H1 (cell line): ENCODE measurements around the gene SNRK. TPM values are rescaled to one million over a fixed set of nuclear protein-coding genes. Genes with fewer than 3 reads are reported as not detected.

Experiments used
- CTCF ChIA-PET: fragments of 300-600 bp; sonication (Branson Sonifier 250); formaldehyde crosslinking; loops from one replicate; lab custom pipeline; 2021; ENCODE audit not compliant: partially characterized antibody; lab: Charles Lee
- POLR2A ChIA-PET: fragments of 300-600 bp; sonication (Branson Sonifier 250); formaldehyde crosslinking; loops from one replicate; lab custom pipeline; 2021; ENCODE audit warnings: inconsistent platforms; ENCODE audit not compliant: partially characterized antibody; lab: Charles Lee
- DNase-seq, 2 experiments: peaks; one replicate each; pipeline versions ENCODE4 v3.0.0 to v3.0.0-alpha.2; 2010 to 2022; ENCODE audit warnings: low spot score in 2 of 2, low read depth in 1 of 2, mixed read lengths in 1 of 2
- FAIRE-seq: peaks from 2 replicates; lab custom pipeline; 2011; peaks lifted over from hg19 to GRCh38; lab: Jason Lieb, UNC
- H2AFZ ChIP-seq: 2 replicates; pipeline ENCODE4 v1.8.1; 2012; ENCODE audit warnings: low read length, inconsistent platforms
- H2AK5ac ChIP-seq: 2 replicates; pipeline ENCODE4 v1.6.1; 2013; ENCODE audit warnings: low read depth, low read length
- H2BK120ac ChIP-seq: replicated peaks from 2 replicates; pipeline ENCODE3; 2013; ENCODE audit warnings: low read depth, low read length, inconsistent platforms
- H2BK12ac ChIP-seq: 2 replicates; pipeline ENCODE4 v1.6.1; 2013; ENCODE audit warnings: low read depth, low read length
- H2BK15ac ChIP-seq: 2 replicates; pipeline ENCODE4 v1.6.1; 2013; ENCODE audit warnings: low read length
- H2BK20ac ChIP-seq: 2 replicates; pipeline ENCODE4 v1.6.1; 2013; ENCODE audit warnings: low read length
- H2BK5ac ChIP-seq: 2 replicates; pipeline ENCODE4 v1.6.1; 2013; ENCODE audit warnings: low read depth, low read length
- H3K14ac ChIP-seq: 2 replicates; pipeline ENCODE4 v1.6.1; 2013; ENCODE audit warnings: inconsistent platforms; ENCODE audit not compliant: insufficient read length
- H3K18ac ChIP-seq: 2 replicates; pipeline ENCODE4 v1.6.1; 2013; ENCODE audit warnings: low read length; ENCODE audit errors: extremely low read depth
- H3K23ac ChIP-seq: 2 replicates; pipeline ENCODE4 v1.6.1; 2013; ENCODE audit warnings: inconsistent platforms; ENCODE audit not compliant: insufficient read length
- H3K23me2 ChIP-seq: 2 replicates; pipeline ENCODE4 v1.6.1; 2013; ENCODE audit warnings: low read depth, low read length
- H3K27ac ChIP-seq: 2 replicates; pipeline ENCODE4 v1.6.1; 2011; ENCODE audit warnings: low read depth, low read length, inconsistent platforms
- H3K27me3 ChIP-seq, 4 experiments: replicated peaks in 1 of 4; 1 replicate in 1 of 4; 2 replicates in 3 of 4; pipeline versions ENCODE4 v1.6.1 to v1.8.1; 2011 to 2013; ENCODE audit warnings: low read length in 3 of 4, mild to moderate bottlenecking in 3 of 4, inconsistent platforms in 2 of 4, mixed read lengths in 2 of 4, moderate library complexity in 1 of 4; ENCODE audit not compliant: control insufficient read depth in 3 of 4, insufficient read depth in 3 of 4; ENCODE audit errors: extremely low read depth in 1 of 4
- H3K36me3 ChIP-seq, 4 experiments: 2 replicates each; pipeline versions ENCODE4 v1.6.1 to v1.8.1; 2011 to 2013; ENCODE audit warnings: mild to moderate bottlenecking in 4 of 4, low read length in 3 of 4, moderate library complexity in 2 of 4, control low read depth in 1 of 4, inconsistent platforms in 1 of 4; ENCODE audit not compliant: insufficient read depth in 4 of 4, control insufficient read depth in 2 of 4
- H3K4ac ChIP-seq: replicated peaks from 2 replicates; pipeline ENCODE3; 2013; ENCODE audit warnings: low read length, low read depth, mixed read lengths, inconsistent platforms; ENCODE audit not compliant: insufficient read length
- H3K4me1 ChIP-seq, 4 experiments: replicated peaks in 1 of 4; 1 replicate in 1 of 4; 2 replicates in 3 of 4; pipeline versions ENCODE4 v1.6.1 to v1.8.1; 2011 to 2013; ENCODE audit warnings: low read length in 3 of 4, inconsistent platforms in 2 of 4, mixed read lengths in 1 of 4; ENCODE audit not compliant: insufficient read depth in 4 of 4, control insufficient read depth in 3 of 4
- H3K4me2 ChIP-seq, 2 experiments: 2 replicates each; pipeline versions ENCODE4 v1.6.1 to v1.8.1; 2011 to 2013; ENCODE audit warnings: low read depth in 2 of 2, low read length in 2 of 2, control low read depth in 1 of 2, inconsistent platforms in 1 of 2, mild to moderate bottlenecking in 1 of 2; ENCODE audit not compliant: insufficient read depth in 1 of 2
- H3K4me3 ChIP-seq, 4 experiments: fragments of 200-600, 300-600 bp in 1 of 4; sonication (generic), shearing (Covaris generic), sonication (Bioruptor Twin) in 1 of 4; 2 replicates each; pipeline versions ENCODE4 v1.5.1 to v1.8.1; 2011 to 2016; ENCODE audit warnings: low read length in 4 of 4, low read depth in 3 of 4, control low read depth in 2 of 4, inconsistent platforms in 2 of 4, mild to moderate bottlenecking in 2 of 4, mixed read lengths in 1 of 4, moderate library complexity in 1 of 4; ENCODE audit not compliant: insufficient read depth in 2 of 4; ENCODE audit errors: extremely low read depth in 1 of 4
- H3K56ac ChIP-seq: replicated peaks from 2 replicates; pipeline ENCODE3; 2013; ENCODE audit warnings: low read depth, mild to moderate bottlenecking, mixed read lengths, low read length, inconsistent platforms; ENCODE audit not compliant: insufficient read length
- H3K79me1 ChIP-seq: 2 replicates; pipeline ENCODE4 v1.6.1; 2013; ENCODE audit warnings: low read depth, low read length, control low read depth
- H3K79me2 ChIP-seq, 2 experiments: 2 replicates each; pipeline versions ENCODE4 v1.6.1 to v1.8.1; 2012 to 2013; ENCODE audit warnings: low read length in 2 of 2, mild to moderate bottlenecking in 2 of 2, inconsistent platforms in 1 of 2; ENCODE audit not compliant: insufficient read depth in 2 of 2, control insufficient read depth in 1 of 2
- H3K9ac ChIP-seq, 4 experiments: replicated peaks in 1 of 4; 1 replicate in 1 of 4; 2 replicates in 3 of 4; pipeline versions ENCODE4 v1.6.1 to v1.8.1; 2011 to 2013; ENCODE audit warnings: low read depth in 3 of 4, low read length in 3 of 4, control low read depth in 2 of 4, mild to moderate bottlenecking in 2 of 4, moderate library complexity in 2 of 4, inconsistent platforms in 1 of 4; ENCODE audit errors: extremely low read depth in 1 of 4
- H3K9me3 ChIP-seq, 2 experiments: 2 replicates each; pipeline versions ENCODE4 v1.6.1 to v1.8.1; 2012 to 2013; ENCODE audit warnings: mild to moderate bottlenecking in 2 of 2, moderate library complexity in 2 of 2, control low read depth in 1 of 2, inconsistent platforms in 1 of 2, low read depth in 1 of 2, low read length in 1 of 2, mixed read lengths in 1 of 2; ENCODE audit not compliant: insufficient read depth in 2 of 2
- H4K20me1 ChIP-seq, 2 experiments: replicated peaks in 1 of 2; 2 replicates each; pipeline versions ENCODE3 to v1.8.1; 2011 to 2013; ENCODE audit warnings: inconsistent platforms in 2 of 2, low read length in 2 of 2, mild to moderate bottlenecking in 1 of 2; ENCODE audit not compliant: insufficient read depth in 2 of 2, control insufficient read depth in 1 of 2
- H4K5ac ChIP-seq: 2 replicates; pipeline ENCODE4 v1.6.1; 2013; ENCODE audit warnings: low read length, low read depth, mixed read lengths, inconsistent platforms; ENCODE audit not compliant: insufficient read length
- H4K8ac ChIP-seq: 2 replicates; pipeline ENCODE4 v1.8.0; 2013; ENCODE audit warnings: mild to moderate bottlenecking, moderate library complexity, low read length, inconsistent platforms; ENCODE audit not compliant: insufficient read depth; ENCODE audit errors: extremely low read depth
- H4K91ac ChIP-seq: replicated peaks from 2 replicates; pipeline ENCODE3; 2013; ENCODE audit warnings: low read length, mixed read lengths, inconsistent platforms; ENCODE audit not compliant: insufficient read length
- EZH2 ChIP-seq: fragments of 200-600 bp; sonication (generic); IDR thresholded peaks from 2 replicates; pipeline ENCODE4 v1.7.1; 2012; ENCODE audit warnings: low read depth, mild to moderate bottlenecking, moderate library complexity, low read length, inconsistent platforms; ENCODE audit not compliant: severe bottlenecking
- JUND ChIP-seq: IDR thresholded peaks from 2 replicates; pipeline ENCODE4 v1.6.1; 2011; ENCODE audit warnings: mild to moderate bottlenecking, improper control_type of control experiment, low read length
- POLR2A ChIP-seq, 2 experiments: IDR thresholded peaks; 1 replicate in 1 of 2; 2 replicates in 1 of 2; pipeline ENCODE4 v1.6.1; 2011; ENCODE audit warnings: low read depth in 2 of 2, low read length in 2 of 2, mild to moderate bottlenecking in 2 of 2; ENCODE audit errors: control extremely low read depth in 1 of 2
- RFX5 ChIP-seq: IDR thresholded peaks from 2 replicates; pipeline ENCODE4 v1.6.1; 2011; ENCODE audit warnings: low read depth, low read length, improper control_type of control experiment, borderline replicate concordance
- SIN3A ChIP-seq, 2 experiments: IDR thresholded peaks in 1 of 2; conservative IDR thresholded peaks in 1 of 2; 2 replicates each; pipeline ENCODE4 v1.6.1; 2011 to 2012; ENCODE audit warnings: low read length in 2 of 2, improper control_type of control experiment in 1 of 2, low read depth in 1 of 2, mild to moderate bottlenecking in 1 of 2
- USF2 ChIP-seq: IDR thresholded peaks from 2 replicates; pipeline ENCODE4 v1.6.1; 2011; ENCODE audit warnings: low read length, improper control_type of control experiment
- ZNF274 ChIP-seq: IDR thresholded peaks from 2 replicates; pipeline ENCODE4 v1.7.0; 2012; ENCODE audit warnings: low read length, borderline replicate concordance; ENCODE audit errors: extremely low read depth
- WGBS, 2 experiments: shearing (Covaris generic) in 1 of 2; methylation state at CpG; one replicate each; pipeline versions ENCODE4 v1.1.6 to v1.1.7; 2013 to 2015; ENCODE audit warnings: low lambda C conversion rate in 2 of 2, mixed read lengths in 2 of 2, inconsistent platforms in 1 of 2, low coverage in 1 of 2, missing lambda C conversion rate in 1 of 2; ENCODE audit not compliant: insufficient replicate concordance in 2 of 2, insufficient coverage in 1 of 2, insufficient read length in 1 of 2; ENCODE audit errors: extremely low coverage in 1 of 2, missing lambda C conversion rate in 1 of 2; 5-methylcytosine and 5-hydroxymethylcytosine counted together
- polyA plus RNA-seq, 7 experiments: library from polyadenylated mRNA; depleted of rRNA in 3 of 7; stranded (reverse) in 5 of 7; unstranded in 2 of 7; fragments of >200 nt in 5 of 7; fragments of 200-250 nt in 2 of 7; gene quantifications; 1 replicate in 5 of 7; 2 replicates in 1 of 7; 4 replicates in 1 of 7; pipeline versions ENCODE4 v1.2.1 to v1.2.3, GENCODE V29; 2011 to 2013; ENCODE audit warnings: missing spikeins in 2 of 7, mixed read lengths in 2 of 7
- total RNA-seq: library from RNA; stranded (reverse); fragmentation: NEBNext Ultra II Directional; extraction: Animal tissue kit (Norgen Biotek cat#: 25700); gene quantifications from 2 replicates; pipeline ENCODE4 v1.2.1, GENCODE V29; 2021

SNRK gene
- total and polyA plus RNA-seq, 2 of the 8 experiments (the other 6 are each of a cell fraction or from before 2014, with no cell fraction given) = 4.4 to 11.7 TPM

DNA sequence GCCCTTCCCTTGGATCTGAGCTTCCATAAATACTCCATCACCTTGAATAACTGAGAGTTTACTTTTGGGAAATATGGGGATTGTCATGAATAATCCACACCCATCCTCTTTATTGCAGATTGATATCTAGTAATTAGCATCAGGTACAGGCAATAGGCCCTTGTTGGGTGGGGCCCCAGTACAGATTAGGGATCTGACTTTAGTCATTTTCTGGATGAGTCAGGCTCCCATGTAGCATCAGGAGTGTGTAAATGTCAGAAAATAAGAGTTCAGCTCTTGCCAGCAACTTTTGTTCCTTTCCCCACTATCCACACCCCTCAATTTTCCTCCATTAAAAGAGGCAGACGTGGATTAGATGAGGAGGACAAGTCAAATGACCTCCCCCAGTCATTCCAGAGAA, 17.7 kb upstream of the SNRK start:
- Histone ChIP-seq H3K4me3 (no peak overlapping the region), H3K9ac (no peak overlapping the region), H3K23me2 (no peaks in the 10 kb centered on the region), H2AK5ac (no peak overlapping the region), H3K27ac (no peak overlapping the region), H3K4ac (no peak overlapping the region), H3K56ac (no peak overlapping the region), H3K27me3 (no peaks in the 10 kb centered on the region), H2BK20ac (no peak overlapping the region), H2AFZ (no peak overlapping the region), H3K79me2 (no peaks in the 10 kb centered on the region), H2BK15ac (no peak overlapping the region), H2BK12ac (no peak overlapping the region), H3K9me3 (no peaks in the 10 kb centered on the region), H3K18ac (no peak overlapping the region), H4K5ac (no peak overlapping the region), H4K20me1 (no peaks in the 10 kb centered on the region), H4K91ac (no peak overlapping the region), H3K79me1 (no peaks in the 10 kb centered on the region), H3K14ac (no peak overlapping the region), H3K4me2 (no peak overlapping the region), H3K4me1 (no peaks in the 10 kb centered on the region), H2BK5ac (no peak overlapping the region), H4K8ac (no peak overlapping the region), H3K23ac (no peak overlapping the region), H2BK120ac (no peak overlapping the region), H3K36me3 (no peaks in the 10 kb centered on the region)
- no peak for FAIRE-seq
- ChIA-PET CTCF (interaction anchor here (0.6 to 1.5 kb wide), 3 partner anchors 11 to 639 kb away, joined by 3 read pairs; no protein-coding TSS in a partner anchor), POLR2A (no interaction called here)
- TF ChIP-seq USF2 (no peak), POLR2A (IDR thresholded peaks at IDR 0.05; ENCODE audit: control extremely low read depth in 1 of 2, low read depth in 2 of 2, low read length in 2 of 2) (no peak), JUND (no peak), RFX5 (no peak), SIN3A (conservative IDR thresholded peaks at IDR 0.05 in 1 of 2, IDR thresholded peaks at IDR 0.05 in 1 of 2; ENCODE audit: low read depth in 1 of 2, low read length in 2 of 2) (no peak), ZNF274 (no peak), EZH2 (no peak)
- WGBS, 2 experiments = 87% methylated on average over 1 of the region's 1 CpG; no CpG with 5 or more reads in 1 of the 2 experiments
- no peak for DNase-seq
